K562 (cell line): ENCODE results near the gene ELF1. TPM values are rescaled to one million over a fixed set of nuclear protein-coding genes. Genes with fewer than 3 reads are reported as not detected.

ENCODE experiments used
- ATAC-seq: fragments of 200-7000 bp; cut with Tn5 transposase; 3 replicates; pipeline ENCODE4 v1.9.1; 2020; ENCODE audit warnings: moderate library complexity
- Bru-seq: library from RNA; stranded (reverse); fragments of 400-500 nt; gene quantifications from one replicate; lab custom pipeline; 2021; lab: Mats Ljungman, UMichigan
- BruChase-seq, 2 experiments: library from RNA; stranded (reverse); fragments of 400-500 nt; gene quantifications; one replicate each; lab custom pipeline; 2021; lab: Mats Ljungman, UMichigan
- BruUV-seq: library from RNA; stranded (reverse); fragments of 400-500 nt; replicated peaks from 2 replicates; lab custom pipeline; 2021; lab: Mats Ljungman, UMichigan
- CTCF ChIA-PET: fragments of 300-600 bp; formaldehyde crosslinking; extraction: SDS; loops from one replicate; lab custom pipeline; 2021; ENCODE audit warnings: low intra/inter-chr PET ratio; lab: Yijun Ruan, JAX
- POLR2A ChIA-PET: fragments of 300-600, 350-650 bp; sonication (Branson Sonifier 250); formaldehyde crosslinking; extraction: SDS; loops from one replicate; lab custom pipeline; 2021; ENCODE audit warnings: antibody characterized with exemption, inconsistent platforms; lab: Yijun Ruan, JAX
- DNase-seq, 4 experiments: peaks; one replicate each; pipeline versions ENCODE4 v3.0.0 to v3.0.0-alpha.2; 2011 to 2018; ENCODE audit warnings: low spot score in 3 of 4, mixed read lengths in 3 of 4; ENCODE audit errors: extremely low read depth in 1 of 4
- FAIRE-seq: peaks from 2 replicates; lab custom pipeline; 2011; peaks lifted over from hg19 to GRCh38; lab: Jason Lieb, UNC
- H2AFZ ChIP-seq: 2 replicates; pipeline ENCODE4 v1.6.0; 2011; ENCODE audit warnings: low read depth, low read length, control low read depth, inconsistent platforms
- H3K27ac ChIP-seq: fragments of 200-600 bp; 3 replicates; pipeline ENCODE4 v1.8.0; 2011; ENCODE audit warnings: low read depth, mild to moderate bottlenecking, control low read depth, inconsistent platforms, low read length, moderate library complexity, mixed read lengths; ENCODE audit errors: extremely low read depth
- H3K27me3 ChIP-seq, 2 experiments: fragments of 300-600 bp in 1 of 2; 2 replicates in 1 of 2; 3 replicates in 1 of 2; pipeline versions ENCODE4 v1.6.0 to v1.8.0; 2011; ENCODE audit warnings: inconsistent platforms in 2 of 2, low read length in 2 of 2, mild to moderate bottlenecking in 1 of 2, mixed read lengths in 1 of 2, moderate library complexity in 1 of 2; ENCODE audit not compliant: control insufficient read depth in 2 of 2, insufficient read depth in 2 of 2
- H3K36me3 ChIP-seq: fragments of 300-600 bp; 3 replicates; pipeline ENCODE4 v1.8.0; 2011; ENCODE audit warnings: mild to moderate bottlenecking, low read length, inconsistent platforms; ENCODE audit not compliant: control insufficient read depth, insufficient read depth
- H3K4me1 ChIP-seq, 2 experiments: fragments of 200-600 bp in 1 of 2; replicated peaks in 1 of 2; 2 replicates in 1 of 2; 3 replicates in 1 of 2; pipeline versions ENCODE4 v1.5.1 to v1.8.0; 2011; ENCODE audit warnings: inconsistent platforms in 2 of 2, low read length in 2 of 2, mild to moderate bottlenecking in 1 of 2, mixed read lengths in 1 of 2, moderate library complexity in 1 of 2; ENCODE audit not compliant: control insufficient read depth in 2 of 2, insufficient read depth in 2 of 2
- H3K4me2 ChIP-seq: 2 replicates; pipeline ENCODE4 v1.6.1; 2011; ENCODE audit warnings: low read length, control low read depth, inconsistent platforms, mixed read lengths; ENCODE audit not compliant: insufficient read depth
- H3K4me3 ChIP-seq: fragments of 200-600 bp; sonication (generic), shearing (Covaris generic); 2 replicates; pipeline ENCODE4 v1.5.1; 2016; ENCODE audit warnings: control low read depth, inconsistent platforms
- H3K79me2 ChIP-seq: fragments of 200-600 bp; 3 replicates; pipeline ENCODE4 v1.8.0; 2011; ENCODE audit warnings: low read length, inconsistent platforms; ENCODE audit not compliant: control insufficient read depth, insufficient read depth
- H3K9ac ChIP-seq, 2 experiments: 2 replicates each; pipeline versions ENCODE4 v1.6.0 to v1.6.1; 2011; ENCODE audit warnings: low read depth in 2 of 2, low read length in 2 of 2, control low read depth in 1 of 2, inconsistent platforms in 1 of 2, mild to moderate bottlenecking in 1 of 2, mixed read lengths in 1 of 2; ENCODE audit not compliant: insufficient read depth in 1 of 2
- H3K9me1 ChIP-seq: one replicate; pipeline ENCODE4 v1.6.0; 2011; ENCODE audit warnings: inconsistent platforms, mild to moderate bottlenecking, low read length, moderate library complexity; ENCODE audit not compliant: control insufficient read depth, insufficient read depth
- H3K9me3 ChIP-seq: replicated peaks from 2 replicates; pipeline ENCODE4 v1.5.1; 2011; ENCODE audit warnings: low read depth, low read length, inconsistent platforms; ENCODE audit not compliant: control insufficient read depth, insufficient read depth
- H4K20me1 ChIP-seq: replicated peaks from 2 replicates; pipeline ENCODE4 v1.6.1; 2011; ENCODE audit warnings: low read length, inconsistent platforms, mixed read lengths; ENCODE audit not compliant: control insufficient read depth, insufficient read depth
- ARID4B ChIP-seq: sonication (generic); formaldehyde crosslinking; IDR thresholded peaks from 2 replicates; pipeline ENCODE4 v1.8.0; 2022; ENCODE audit warnings: mild to moderate bottlenecking, missing genetic modification reagents
- ARNT ChIP-seq, 2 experiments: fragments of 450-650 bp; IDR thresholded peaks; 2 replicates each; pipeline ENCODE4 v1.6.1; 2016; ENCODE audit warnings: mild to moderate bottlenecking in 1 of 2
- JUND ChIP-seq, 2 experiments: IDR thresholded peaks; 2 replicates in 1 of 2; 3 replicates in 1 of 2; pipeline ENCODE4 v1.6.1; 2011; ENCODE audit warnings: borderline replicate concordance in 2 of 2, low read depth in 2 of 2, low read length in 2 of 2, improper control_type of control experiment in 1 of 2, missing biosample characterization in 1 of 2, missing genetic modification characterization in 1 of 2, missing genetic modification reagents in 1 of 2
- NR4A1 ChIP-seq, 2 experiments: fragments of 250-450 bp in 1 of 2; fragments of 450-650 bp in 1 of 2; sonication (Bioruptor Pico) in 1 of 2; IDR thresholded peaks; 2 replicates each; pipeline versions ENCODE4 v1.4.0 to v1.6.1; 2016 to 2020; ENCODE audit warnings: mild to moderate bottlenecking in 2 of 2, missing compliant biosample characterization in 1 of 2, missing genetic modification characterization in 1 of 2, moderate library complexity in 1 of 2
- TOE1 ChIP-seq, 2 experiments: fragments of 450-650 bp in 1 of 2; sonication (generic) in 1 of 2; formaldehyde crosslinking in 1 of 2; IDR thresholded peaks; 2 replicates each; pipeline versions ENCODE4 v1.7.1 to v1.8.0; 2016 to 2022; ENCODE audit warnings: borderline replicate concordance in 2 of 2, mild to moderate bottlenecking in 2 of 2, antibody characterized with exemption in 1 of 2, inconsistent platforms in 1 of 2, low read depth in 1 of 2, missing genetic modification reagents in 1 of 2, moderate library complexity in 1 of 2
- TSC22D4 ChIP-seq: fragments of 450-650 bp; IDR thresholded peaks from 2 replicates; pipeline ENCODE4 v1.6.1; 2016; ENCODE audit warnings: missing genetic modification characterization, missing biosample characterization, control low read depth
- ZNF354B ChIP-seq: fragments of 250-450 bp; sonication (Bioruptor Pico); IDR thresholded peaks from 2 replicates; pipeline ENCODE4 v1.4.0; 2020
- WGBS: fragments of 100-300 bp; shearing (Covaris generic); methylation state at CpG from one replicate; pipeline ENCODE4 v1.1.6; 2016; ENCODE audit warnings: low coverage, mixed read lengths; ENCODE audit not compliant: insufficient coverage; ENCODE audit errors: missing lambda C conversion rate; 5-methylcytosine and 5-hydroxymethylcytosine counted together
- in situ Hi-C: fragments of 300-500 bp; cut with MboI; formaldehyde crosslinking; loops from 4 replicates; pipeline ENCODE4 v1.15.0; 2018; ENCODE audit warnings: inconsistent platforms, mixed read lengths
- intact Hi-C: fragments of 100-400 bp; cut with micrococcal nuclease; formaldehyde crosslinking; loops from 2 replicates; pipeline ENCODE4 v1.14.2; 2022
- long read RNA-seq, 3 experiments: library from polyadenylated mRNA in 2 of 3; library from RNA in 1 of 3; unstranded in 2 of 3; stranded (forward) in 1 of 3; transcript quantifications; one replicate each; pipeline ENCODE4 v2.0.0, GENCODE V29; 2019 to 2022
- polyA minus RNA-seq, 3 experiments: library from RNA; depleted of rRNA, polyadenylated mRNA; stranded (reverse); fragments of >200 nt; gene quantifications; 2 replicates each; pipeline ENCODE4 v1.2.3, GENCODE V29; 2011
- polyA plus RNA-seq, 8 experiments: library from polyadenylated mRNA; depleted of rRNA in 4 of 8; stranded (reverse) in 5 of 8; unstranded in 3 of 8; fragments of >200 nt; fragmentation: Nextera tagmentation in 2 of 8; fragmentation: Illumina TruSeq in 1 of 8; extraction: Ambion mirVana in 2 of 8; extraction: Trizol in 1 of 8; gene quantifications; 2 replicates each; pipeline versions ENCODE4 v1.2.1 to v1.2.3, GENCODE V29; 2011 to 2014; ENCODE audit warnings: inconsistent platforms in 1 of 8, missing spikeins in 1 of 8
- total RNA-seq, 7 experiments: library from RNA; depleted of rRNA in 6 of 7; stranded (reverse); fragments of >200 nt in 6 of 7; fragmentation: Illumina TruSeq in 2 of 7; extraction: Trizol in 2 of 7; gene quantifications; 2 replicates each; pipeline versions ENCODE4 v1.2.1 to v1.2.3, GENCODE V29; 2011 to 2021; ENCODE audit warnings: low replicate concordance in 1 of 7

The ELF1 gene
- total RNA-seq (2011; cell fraction: chromatin; rRNA removed; ENCODE audit: low replicate concordance), result 23.9 and 37.6 TPM in 2 replicates
- 21.8 and 23.3 TPM in 2 replicates for total RNA-seq (2011; cell fraction: nucleolus; rRNA removed)
- total RNA-seq (2011; cell fraction: nucleoplasm; rRNA removed), result 22.6 and 28.2 TPM in 2 replicates
- 25.3 and 27.6 TPM in 2 replicates for total RNA-seq (2014; rRNA removed)
- total RNA-seq (2014; rRNA removed; fragmentation: Illumina TruSeq; extraction: Trizol), result 33.4 and 42.4 TPM in 2 replicates
- total RNA-seq (2015; rRNA removed; fragmentation: Illumina TruSeq; extraction: Trizol), result 27.6 and 30.4 TPM in 2 replicates
- 37.5 and 46.6 TPM in 2 replicates for total RNA-seq (2021)
- polyA plus RNA-seq (2011; rRNA removed), result 35.2 and 35.5 TPM in 2 replicates
- 21.9 and 24.0 TPM in 2 replicates for polyA plus RNA-seq (2011; cell fraction: cytosol; rRNA removed)
- 18.7 and 20.7 TPM in 2 replicates for polyA plus RNA-seq (2011; cell fraction: nucleus; rRNA removed)
- 32.5 and 37.9 TPM in 2 replicates for polyA plus RNA-seq (2012)
- polyA plus RNA-seq (2014; fragmentation: Illumina TruSeq; extraction: Trizol), result 51.2 and 54.4 TPM in 2 replicates
- polyA plus RNA-seq (2014; fragmentation: Nextera tagmentation; extraction: Ambion mirVana), result 10 to 100 TPM; 30.4 to 36.8 TPM
- 24.7 and 27.6 TPM in 2 replicates for polyA plus RNA-seq (2014; rRNA removed)
- 52.2 and 62.7 TPM in 2 replicates for polyA minus RNA-seq (2011; rRNA and poly(A)+ RNA removed)
- polyA minus RNA-seq (2011; cell fraction: cytosol; rRNA and poly(A)+ RNA removed), result 18.8 and 29.8 TPM in 2 replicates
- polyA minus RNA-seq (2011; cell fraction: nucleus; rRNA and poly(A)+ RNA removed), result 23.0 and 28.3 TPM in 2 replicates
- percentile 91 among the genes with signal in this experiment for Bru-seq, nascent RNA
- BruChase-seq, experiment 1, labeled RNA remaining after a 2-hour chase, result percentile 85 among the genes with signal in this experiment
- percentile 84 among the genes with signal in this experiment for BruChase-seq, experiment 2, labeled RNA remaining after a 6-hour chase
- long read RNA-seq, experiment 1, transcript ELF1-205 (9 exons, 2,116 nt), result minor isoform, 12 of 105 reads
- long read RNA-seq, experiment 1, transcript ELF1-201 (9 exons, 3,566 nt), result major isoform, 13 of 105 reads
- long read RNA-seq, experiment 1, partial matches to known transcripts, result 18 of 105 reads
- long read RNA-seq, experiment 1, other reads (novel, unspliced or antisense), result 62 of 105 reads
- long read RNA-seq, experiment 2, partial matches to known transcripts, result 0 of 19 reads
- long read RNA-seq, experiment 2, other reads (novel, unspliced or antisense), result 19 of 19 reads
- long read RNA-seq, experiment 3, partial matches to known transcripts, result 11 of 20 reads
- long read RNA-seq, experiment 3, other reads (novel, unspliced or antisense), result 7 of 20 reads

- Histone ChIP-seq H3K27me3 (no peaks in the 10 kb centered on the region), H3K4me1 (peaks cover 2 to 16% of the 10 kb centered on the region in 2 experiments; a peak in 4 of 5 replicates), H3K4me3 (peak within 1 kb of the TSS; percentile 53), H3K79me2 (peaks cover 88% of the 10 kb centered on the region), H3K36me3 (peaks cover 8% of the 10 kb centered on the region; the same call in 1 of the 3 replicates), H3K4me2 (peak within 1 kb of the TSS; percentile 73), H3K27ac (peak within 1 kb of the TSS; percentile 86), H4K20me1 (no peaks in the 10 kb centered on the region), H2AFZ (peak within 1 kb of the TSS; percentile 65), H3K9me3 (no peaks in the 10 kb centered on the region), H3K9ac (peak within 1 kb of the TSS in 1 of 2 experiments; percentile 80; a peak in 3 of 4 replicates), H3K9me1 (no peaks in the 10 kb centered on the region)
- in situ Hi-C loops (no loop called here), intact Hi-C loops (loop anchor here (5.0 kb wide), 1 partner anchor 43 kb away; the partner anchor contains the start of gene WBP4)
- peak; percentile 43 to 84 (median 54) for DNase-seq
- CTCF ChIA-PET, result no interaction called here
- FAIRE-seq, result peak; percentile 94
- 0% methylated on average over 4 of the region's 4 CpGs for WGBS
- BruUV-seq, result no TSS peak
- POLR2A ChIA-PET, result interaction anchor here (0.6 to 1.6 kb wide), 3 partner anchors 8 to 10 kb away, joined by 3 to 10 read pairs (median 4); no protein-coding TSS in a partner anchor
- peak; percentile 82 for ATAC-seq
- TF ChIP-seq ZNF354B (CRISPR knock-in tag), result no peak; the same call in 1 of the 2 replicates
- no peak for TF ChIP-seq TSC22D4 (tag)
- no peak for TF ChIP-seq ARNT (IDR thresholded peaks at IDR 0.05)
- TF ChIP-seq JUND (IDR thresholded peaks at IDR 0.05; ENCODE audit: borderline replicate concordance, low read depth, low read length), result peak; percentile 96
- peak; percentile 95; the same call in 2 of the 3 replicates for TF ChIP-seq JUND (tag; IDR thresholded peaks at IDR 0.05; ENCODE audit: borderline replicate concordance, low read depth, low read length)
- TF ChIP-seq TOE1 (IDR thresholded peaks at IDR 0.05; ENCODE audit: borderline replicate concordance), result peak; percentile 62; the same call in 1 of the 2 replicates
- no peak for TF ChIP-seq TOE1 (CRISPR knock-in tag; IDR thresholded peaks at IDR 0.05; ENCODE audit: borderline replicate concordance, low read depth)
- no peak for TF ChIP-seq NR4A1 (CRISPR knock-in tag; IDR thresholded peaks at IDR 0.05)
- TF ChIP-seq NR4A1 (tag; IDR thresholded peaks at IDR 0.05), result no peak
- TF ChIP-seq ARID4B (CRISPR knock-in tag), result no peak
Measured at GRCh38 chr13:41019011-41019487, at the start of gene ELF1. Gene ELF1 (minus strand): TSS chr13:41019316. CDS start chr13:40982054, 37,262 bp downstream.
